Gastrocnemius medialis (tissue), 4 donors: ENCODE results near the gene FOSL2.

ENCODE experiments used
- CTCF ChIP-seq, 5 experiments: fragments of 450-650 bp in 3 of 5; fragments of 200-600 bp in 2 of 5; sonication (generic) in 2 of 5; IDR thresholded peaks in 4 of 5; conservative IDR thresholded peaks in 1 of 5; 1 replicate in 4 of 5; 2 replicates in 1 of 5; pipeline ENCODE4 v1.5.1; 2016 to 2019; ENCODE audit warnings: antibody characterized with exemption in 5 of 5, mild to moderate bottlenecking in 3 of 5, moderate library complexity in 3 of 5
- POLR2A ChIP-seq, 2 donors: fragments of 450-650 bp; IDR thresholded peaks; one replicate each; pipeline ENCODE4 v1.6.1; 2017; ENCODE audit warnings: antibody characterized with exemption in 2 of 2, mild to moderate bottlenecking in 2 of 2, moderate library complexity in 2 of 2

GRCh38 chr2:28349546-28350165 lies 43.0 kb upstream of the FOSL2 start:
- TF ChIP-seq POLR2A (IDR thresholded peaks at IDR 0.05) (no peak), CTCF (IDR thresholded peaks at IDR 0.05 in 4 of 5, conservative IDR thresholded peaks at IDR 0.05 in 1 of 5) (no peak)
